HG03025 (cell line): ENCODE results near the gene APOB.

Experiments
- ATAC-seq: cut with Tn5 transposase; IDR thresholded peaks from one replicate; pipeline ENCODE4 v1.9.1; 2021; ENCODE audit warnings: mild to moderate bottlenecking, moderate library complexity; ENCODE audit not compliant: unreplicated experiment, low FRiP score

Gene APOB

GRCh38 chr2:21043744-21044532, at the start of gene APOB:
Gene APOB (minus strand): TSS chr2:21044073. CDS start chr2:21043945, 128 bp downstream.
- no peak for ATAC-seq

- ATAC-seq = no peak
Observed at GRCh38 chr2:21092308-21092869, 48.5 kb upstream of the APOB start.

GRCh38 chr2:21084401-21084800, 40.5 kb upstream of the APOB start:
- ATAC-seq = no peak

GRCh38 chr2:21083482-21083881, 39.6 kb upstream of the APOB start:
- no peak for ATAC-seq

- ATAC-seq = no peak
Observed at GRCh38 chr2:21078296-21078695, 34.4 kb upstream of the APOB start.

GRCh38 chr2:21072477-21073242, 28.8 kb upstream of the APOB start:
- no peak for ATAC-seq

GRCh38 chr2:21070341-21071257, 26.7 kb upstream of the APOB start:
- no peak for ATAC-seq

- ATAC-seq = no peak
Observed at GRCh38 chr2:21069746-21070340, 26.0 kb upstream of the APOB start.

GRCh38 chr2:21067859-21068537, 24.1 kb upstream of the APOB start:
- no peak for ATAC-seq

GRCh38 chr2:21067125-21067524, 23.3 kb upstream of the APOB start:
- ATAC-seq = no peak

GRCh38 chr2:21059885-21060610, 16.2 kb upstream of the APOB start:
- ATAC-seq = no peak

GRCh38 chr2:21057097-21057496, 13.2 kb upstream of the APOB start:
- ATAC-seq = no peak

GRCh38 chr2:21055879-21056790, 12.3 kb upstream of the APOB start:
- no peak for ATAC-seq

GRCh38 chr2:21055451-21055850, 11.6 kb upstream of the APOB start:
- no peak for ATAC-seq

- ATAC-seq = no peak
Observed at GRCh38 chr2:21054011-21054410, 10.1 kb upstream of the APOB start.

GRCh38 chr2:21052044-21052443, 8.2 kb upstream of the APOB start:
- ATAC-seq = no peak

- no peak for ATAC-seq
Observed at GRCh38 chr2:21050164-21050563, 6.3 kb upstream of the APOB start.
